ENCODE results near the gene NT5DC1. TPM values are rescaled to one million over a fixed set of nuclear protein-coding genes. Genes with fewer than 3 reads are reported as not detected.
A peak's percentile ranks its signal among the peaks of the same experiment; 100 is the strongest.

Gene NT5DC1
- 10 to 100 TPM; 37.5 to 47.1 TPM for total RNA-seq

GRCh38 chr6:116100419-116101301 lies at the start of gene NT5DC1:
Gene NT5DC1, plus strand, starts transcription at chr6:116100853. Its CDS starts 78 bp downstream, at chr6:116100931.
- Mint-ChIP-seq H3K4me3 (peak within 1 kb of the TSS; percentile 95), H3K27ac (peak within 1 kb of the TSS; percentile 87), H3K9me3 (no peaks in the 10 kb centered on the region), H3K36me3 (ENCODE audit: low read depth) (peaks cover 6% of the 10 kb centered on the region), H3K27me3 (no peaks in the 10 kb centered on the region), H3K4me1 (peaks cover 30% of the 10 kb centered on the region)
- ATAC-seq (replicated peaks), result peak; percentile 93

GRCh38 chr6:116051244-116051643 lies 49.4 kb upstream of the NT5DC1 start:
- Mint-ChIP-seq H3K27ac (no peak overlapping the region), H3K4me3 (no peak overlapping the region), H3K36me3 (ENCODE audit: low read depth) (no peaks in the 10 kb centered on the region), H3K4me1 (no peaks in the 10 kb centered on the region), H3K27me3 (peaks cover 19% of the 10 kb centered on the region), H3K9me3 (no peaks in the 10 kb centered on the region)
- no peak for ATAC-seq (replicated peaks)

GRCh38 chr6:116055513-116055912 lies 45.1 kb upstream of the NT5DC1 start:
- H3K27ac Mint-ChIP-seq, result no peak overlapping the region
- ATAC-seq (replicated peaks), result no peak
- H3K4me3 Mint-ChIP-seq, result no peak overlapping the region
- H3K9me3 Mint-ChIP-seq, result no peaks in the 10 kb centered on the region
- H3K36me3 Mint-ChIP-seq (ENCODE audit: low read depth), result no peaks in the 10 kb centered on the region
- H3K27me3 Mint-ChIP-seq, result peaks cover 5% of the 10 kb centered on the region
- H3K4me1 Mint-ChIP-seq, result no peaks in the 10 kb centered on the region

DNA sequence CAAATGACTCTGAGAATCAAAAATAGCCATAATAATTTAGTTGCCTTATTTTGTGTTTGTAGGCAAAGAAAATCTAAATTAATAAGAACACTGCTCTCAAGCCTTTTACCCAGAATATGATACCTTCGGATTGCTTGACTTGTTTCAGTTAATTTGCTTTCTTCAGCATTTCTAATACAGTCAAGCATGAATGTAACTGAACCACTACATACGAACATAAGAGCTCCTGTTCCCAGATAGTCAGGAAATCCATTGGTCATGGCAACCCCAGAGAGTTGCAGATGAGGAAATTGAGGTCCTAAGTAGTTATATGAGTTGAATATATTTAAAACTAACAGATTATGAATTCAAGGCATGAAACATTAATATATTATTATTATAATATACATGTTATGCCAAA lies 42.9 kb upstream of the NT5DC1 start:
- ATAC-seq (replicated peaks), result no peak
- no peaks in the 10 kb centered on the region for H3K4me1 Mint-ChIP-seq

DNA sequence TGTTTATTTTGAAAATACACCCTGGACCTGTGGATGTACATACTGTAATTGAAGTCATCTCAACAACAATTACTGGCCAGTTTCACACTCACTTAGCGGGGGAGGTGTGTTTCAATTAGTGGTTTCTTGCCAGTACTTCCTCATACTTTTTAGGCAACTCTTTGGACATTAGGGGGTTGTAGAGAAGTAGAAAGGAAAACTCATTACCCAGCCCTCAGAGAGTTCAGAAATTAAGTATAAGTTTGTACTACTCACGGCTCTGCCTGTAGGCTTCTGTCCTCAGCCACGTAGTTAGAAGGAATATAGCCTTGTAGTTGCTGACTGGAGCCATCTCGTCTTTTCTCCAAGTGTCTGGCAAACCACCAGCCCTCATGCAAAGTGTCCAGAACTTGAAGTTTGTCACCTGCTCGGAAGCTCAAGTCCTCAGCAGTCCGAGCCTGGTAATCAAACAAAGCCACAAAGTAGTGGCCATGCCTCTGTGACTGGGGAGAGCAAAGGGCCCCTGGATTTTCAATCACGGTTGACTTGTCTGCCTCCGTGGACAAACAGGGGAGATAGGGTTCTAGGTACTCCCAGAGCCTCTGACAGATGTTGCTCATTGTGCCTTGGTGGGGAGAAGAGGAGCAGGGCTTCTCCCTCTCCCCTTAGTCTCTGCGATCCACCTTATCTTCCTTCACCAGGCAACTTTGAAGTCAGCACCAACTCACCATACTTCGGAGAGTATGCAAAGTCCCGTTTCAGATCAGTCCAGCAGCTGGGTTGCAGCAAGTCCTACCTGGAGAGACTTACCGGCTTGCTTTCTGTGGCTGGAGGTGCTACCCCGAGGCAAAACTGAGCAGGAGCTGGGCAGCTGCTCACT lies 40.7 kb upstream of the NT5DC1 start:
- peaks cover 8% of the 10 kb centered on the region for H3K27me3 Mint-ChIP-seq

More for the DNA sequence above, 42.9 kb upstream of the NT5DC1 start:
- Mint-ChIP-seq H3K4me3 (no peak overlapping the region), H3K27ac (no peak overlapping the region), H3K9me3 (no peaks in the 10 kb centered on the region), H3K27me3 (peaks cover 4% of the 10 kb centered on the region), H3K36me3 (ENCODE audit: low read depth) (no peaks in the 10 kb centered on the region)

GRCh38 chr6:116060572-116061283 lies 39.9 kb upstream of the NT5DC1 start, which contains the start of gene FRK:
Gene FRK, minus strand, starts transcription at chr6:116060891. Its CDS starts 580 bp downstream, at chr6:116060311.
- no peak for ATAC-seq (replicated peaks)
- H3K36me3 Mint-ChIP-seq (ENCODE audit: low read depth), result no peaks in the 10 kb centered on the region
- H3K4me3 Mint-ChIP-seq, result no peak within 1 kb of the TSS

More for the DNA sequence above, 40.7 kb upstream of the NT5DC1 start:
- Mint-ChIP-seq H3K36me3 (ENCODE audit: low read depth) (no peaks in the 10 kb centered on the region), H3K9me3 (no peaks in the 10 kb centered on the region), H3K4me3 (no peak overlapping the region), H3K27ac (no peak overlapping the region), H3K4me1 (no peaks in the 10 kb centered on the region)
- ATAC-seq (replicated peaks), result no peak

DNA sequence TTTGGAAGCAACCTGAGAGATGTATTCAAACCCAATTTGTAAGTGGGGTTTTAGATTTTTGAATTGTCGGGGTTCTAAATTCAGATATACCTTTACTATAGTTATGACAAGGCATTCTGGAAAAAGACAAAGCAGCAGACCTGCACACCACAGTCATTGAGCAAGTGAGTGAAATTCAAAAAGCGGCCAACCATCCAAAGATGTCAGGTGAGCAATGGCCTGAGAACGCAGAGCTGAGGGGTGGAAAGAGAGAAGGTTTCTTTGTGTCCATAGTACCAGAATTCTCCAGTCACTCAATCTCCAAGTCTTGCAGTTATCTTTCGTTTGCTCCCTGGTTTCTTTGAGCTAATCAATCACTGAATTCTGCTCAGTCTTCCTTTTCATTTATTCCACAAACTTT lies 38.2 kb upstream of the NT5DC1 start:
- Mint-ChIP-seq H3K9me3 (no peaks in the 10 kb centered on the region), H3K27me3 (peaks cover 11% of the 10 kb centered on the region), H3K27ac (no peak overlapping the region), H3K4me1 (no peaks in the 10 kb centered on the region), H3K4me3 (no peak overlapping the region), H3K36me3 (ENCODE audit: low read depth) (no peaks in the 10 kb centered on the region)
- no peak for ATAC-seq (replicated peaks)

More at GRCh38 chr6:116060572-116061283, 39.9 kb upstream of the NT5DC1 start, which contains the start of gene FRK:
- Mint-ChIP-seq H3K4me1 (no peaks in the 10 kb centered on the region), H3K27ac (no peak within 1 kb of the TSS), H3K27me3 (peaks cover 8% of the 10 kb centered on the region), H3K9me3 (no peaks in the 10 kb centered on the region)

- Mint-ChIP-seq H3K9me3 (no peaks in the 10 kb centered on the region), H3K27ac (no peak overlapping the region), H3K36me3 (ENCODE audit: low read depth) (no peaks in the 10 kb centered on the region), H3K4me1 (no peaks in the 10 kb centered on the region), H3K27me3 (peaks cover 11% of the 10 kb centered on the region), H3K4me3 (no peak overlapping the region)
- ATAC-seq (replicated peaks), result no peak
Measured at GRCh38 chr6:116064666-116065065, 36.0 kb upstream of the NT5DC1 start.

- no peak for ATAC-seq (replicated peaks)
- no peaks in the 10 kb centered on the region for H3K9me3 Mint-ChIP-seq
- H3K36me3 Mint-ChIP-seq (ENCODE audit: low read depth), result no peaks in the 10 kb centered on the region
- no peak overlapping the region for H3K4me3 Mint-ChIP-seq
- H3K4me1 Mint-ChIP-seq, result no peaks in the 10 kb centered on the region
- H3K27me3 Mint-ChIP-seq, result peaks cover 7% of the 10 kb centered on the region
- no peak overlapping the region for H3K27ac Mint-ChIP-seq
Measured at GRCh38 chr6:116066789-116067188, 33.9 kb upstream of the NT5DC1 start.

DNA sequence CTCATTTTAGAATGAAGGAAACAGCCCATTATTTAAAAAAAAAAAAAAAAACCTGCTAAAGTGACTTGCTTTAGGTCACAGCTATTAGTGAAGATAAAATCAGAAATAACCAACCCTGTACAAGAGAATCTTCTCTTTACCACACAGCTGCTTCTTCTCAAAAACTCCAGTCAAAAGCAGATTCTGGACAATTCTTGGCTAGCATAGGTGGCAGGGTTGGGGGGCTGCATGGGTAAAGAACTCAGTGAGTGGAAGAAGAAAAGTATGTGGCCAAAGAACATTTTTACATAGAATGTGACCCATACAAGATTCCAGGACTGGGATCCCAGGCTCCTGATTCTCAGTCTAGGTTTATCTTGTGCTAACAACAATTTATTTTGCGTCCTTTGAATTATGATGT lies 30.6 kb upstream of the NT5DC1 start:
- no peak overlapping the region for H3K27ac Mint-ChIP-seq
- peaks cover 3% of the 10 kb centered on the region for H3K27me3 Mint-ChIP-seq
- H3K36me3 Mint-ChIP-seq (ENCODE audit: low read depth), result no peaks in the 10 kb centered on the region
- H3K4me3 Mint-ChIP-seq, result no peak overlapping the region
- no peaks in the 10 kb centered on the region for H3K9me3 Mint-ChIP-seq
- no peaks in the 10 kb centered on the region for H3K4me1 Mint-ChIP-seq
- no peak for ATAC-seq (replicated peaks)

DNA sequence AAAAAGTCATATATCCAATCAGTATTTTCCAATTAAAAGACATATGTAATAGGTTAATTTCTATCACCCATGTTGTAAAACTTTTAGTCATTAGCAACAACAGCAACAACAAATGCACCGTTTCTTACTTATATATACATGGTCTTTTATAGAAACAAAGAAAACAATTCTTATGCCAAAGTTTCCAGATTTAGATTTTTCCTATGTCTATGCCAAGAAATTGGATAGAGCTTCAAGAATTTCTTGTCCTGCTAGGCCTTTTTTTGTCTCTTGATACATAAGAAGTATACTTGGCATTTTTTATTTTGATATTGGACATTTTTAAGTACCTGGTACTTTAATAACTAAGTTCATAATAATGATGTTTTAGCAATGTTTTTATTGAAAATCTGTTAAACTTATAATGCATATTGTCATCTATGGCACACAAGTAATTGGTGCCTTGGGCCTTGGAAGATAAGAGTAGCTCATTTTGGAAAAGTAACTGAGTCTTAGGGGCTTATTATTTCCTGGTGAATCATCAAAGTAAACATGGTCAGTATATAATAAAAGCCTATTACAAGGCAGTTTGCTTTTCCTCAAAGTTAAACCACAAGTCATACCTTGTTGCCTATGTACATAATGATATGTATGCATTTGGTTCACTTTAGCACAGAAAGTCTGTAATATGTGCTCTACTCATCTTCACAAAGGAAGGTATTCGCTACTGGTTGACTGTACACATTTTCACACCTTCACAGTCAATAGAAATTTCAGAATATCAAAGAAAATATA lies 29.9 kb upstream of the NT5DC1 start:
- H3K36me3 Mint-ChIP-seq (ENCODE audit: low read depth), result no peaks in the 10 kb centered on the region
- no peaks in the 10 kb centered on the region for H3K9me3 Mint-ChIP-seq
- H3K4me3 Mint-ChIP-seq, result no peak overlapping the region
- ATAC-seq (replicated peaks), result no peak
- peaks cover 3% of the 10 kb centered on the region for H3K27me3 Mint-ChIP-seq
- H3K4me1 Mint-ChIP-seq, result no peaks in the 10 kb centered on the region
- no peak overlapping the region for H3K27ac Mint-ChIP-seq

DNA sequence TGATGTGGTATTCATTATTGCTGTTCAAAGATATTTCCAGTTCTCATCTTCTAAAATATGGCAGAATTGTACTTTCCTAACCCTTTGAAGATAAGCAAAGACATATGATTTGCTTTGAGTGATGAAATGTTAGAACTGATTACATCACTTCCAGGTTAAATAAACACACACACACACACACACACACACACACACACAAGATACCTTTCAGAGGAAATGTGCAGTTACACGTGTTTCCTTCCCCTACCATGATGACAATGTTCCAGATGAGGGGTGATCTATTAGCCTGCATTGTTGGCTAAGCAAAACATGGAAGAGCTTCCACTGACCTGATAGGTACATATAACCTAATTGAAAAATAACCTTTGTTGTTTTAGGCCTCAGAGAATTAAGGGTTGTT lies 28.3 kb upstream of the NT5DC1 start:
- peaks cover under 1% of the 10 kb centered on the region for H3K27me3 Mint-ChIP-seq
- H3K4me1 Mint-ChIP-seq, result no peaks in the 10 kb centered on the region
- no peak overlapping the region for H3K4me3 Mint-ChIP-seq
- H3K9me3 Mint-ChIP-seq, result no peaks in the 10 kb centered on the region
- peak overlapping the region; percentile 9 for H3K27ac Mint-ChIP-seq
- no peak for ATAC-seq (replicated peaks)
- H3K36me3 Mint-ChIP-seq (ENCODE audit: low read depth), result no peaks in the 10 kb centered on the region

- no peaks in the 10 kb centered on the region for H3K4me1 Mint-ChIP-seq
- peak; percentile 46 for ATAC-seq (replicated peaks)
- H3K27me3 Mint-ChIP-seq, result peaks cover 8% of the 10 kb centered on the region
- H3K36me3 Mint-ChIP-seq (ENCODE audit: low read depth), result no peaks in the 10 kb centered on the region
- H3K4me3 Mint-ChIP-seq, result no peak overlapping the region
- no peaks in the 10 kb centered on the region for H3K9me3 Mint-ChIP-seq
- no peak overlapping the region for H3K27ac Mint-ChIP-seq
Measured at GRCh38 chr6:116073765-116074440, 26.8 kb upstream of the NT5DC1 start.

Data from activated T-helper 17 cell treated with anti-CD3 and anti-CD28 coated beads, Interleukin-2, amount 50 U/mL, for 72 hours (primary cell).